GM12865 (cell line): ENCODE data around the gene PHF23.
A peak's percentile ranks its signal among the peaks of the same experiment; 100 is the strongest.

ENCODE experiments used
- DNase-seq: peaks from one replicate; pipeline ENCODE4 v3.0.0; 2010; ENCODE audit warnings: low read depth
- H3K4me3 ChIP-seq: 2 replicates; pipeline ENCODE4 v1.5.1; 2011; ENCODE audit warnings: mild to moderate bottlenecking, low read depth, low read length, control low read depth
- CTCF ChIP-seq: IDR thresholded peaks from 2 replicates; pipeline ENCODE4 v1.5.1; 2011; ENCODE audit warnings: low read length, control low read depth, low read depth, inconsistent platforms; ENCODE audit not compliant: insufficient read depth; ENCODE audit errors: missing control alignments

PHF23 gene

GRCh38 chr17:7241783-7242716, 2.8 kb upstream of the PHF23 start, which contains the start of gene GABARAP:
GABARAP (minus strand) TSS chr17:7242449; CDS start chr17:7242330, 119 bp downstream.
- H3K4me3 ChIP-seq = peak within 1 kb of the TSS; percentile 86
- DNase-seq = peak; percentile 94
- no peak for TF ChIP-seq CTCF

DNA sequence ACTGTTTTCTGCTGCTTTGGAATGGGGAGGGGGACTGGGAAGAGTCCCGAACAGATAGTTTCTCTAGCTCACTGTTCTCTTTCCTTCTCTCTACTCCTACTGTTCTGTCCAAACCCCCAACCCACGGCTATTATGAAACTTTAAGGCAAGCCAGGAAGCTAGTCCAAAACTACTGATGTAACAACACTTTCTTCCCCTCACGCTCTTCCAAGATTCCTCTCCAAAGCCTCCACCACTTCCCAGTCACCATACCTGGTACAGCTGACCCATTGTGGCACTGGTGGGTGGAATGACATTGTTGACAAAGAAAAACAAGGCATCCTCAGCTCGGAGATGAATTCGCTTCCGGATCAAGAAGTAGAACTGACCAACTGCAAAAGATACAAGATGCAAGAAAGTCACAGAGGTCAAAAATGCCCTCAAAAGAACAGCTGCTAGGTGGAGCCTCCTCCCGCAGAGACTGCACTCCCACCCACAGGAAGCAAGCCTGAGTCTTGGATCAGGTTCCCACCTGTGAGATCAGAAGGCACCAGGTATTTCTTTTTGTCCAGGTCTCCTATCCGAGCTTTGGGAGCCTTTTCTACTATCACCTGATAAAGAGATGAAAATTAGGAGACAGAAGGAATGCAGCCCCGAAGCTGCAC, 2.0 kb upstream of the PHF23 start:
- DNase-seq = no peak
- H3K4me3 ChIP-seq = peak overlapping the region; percentile 86
- no peak for TF ChIP-seq CTCF

- no peak for DNase-seq
- TF ChIP-seq CTCF = no peak
- peak overlapping the region; percentile 51 for H3K4me3 ChIP-seq
Observed at GRCh38 chr17:7240375-7240774, 1.1 kb upstream of the PHF23 start.

DNA sequence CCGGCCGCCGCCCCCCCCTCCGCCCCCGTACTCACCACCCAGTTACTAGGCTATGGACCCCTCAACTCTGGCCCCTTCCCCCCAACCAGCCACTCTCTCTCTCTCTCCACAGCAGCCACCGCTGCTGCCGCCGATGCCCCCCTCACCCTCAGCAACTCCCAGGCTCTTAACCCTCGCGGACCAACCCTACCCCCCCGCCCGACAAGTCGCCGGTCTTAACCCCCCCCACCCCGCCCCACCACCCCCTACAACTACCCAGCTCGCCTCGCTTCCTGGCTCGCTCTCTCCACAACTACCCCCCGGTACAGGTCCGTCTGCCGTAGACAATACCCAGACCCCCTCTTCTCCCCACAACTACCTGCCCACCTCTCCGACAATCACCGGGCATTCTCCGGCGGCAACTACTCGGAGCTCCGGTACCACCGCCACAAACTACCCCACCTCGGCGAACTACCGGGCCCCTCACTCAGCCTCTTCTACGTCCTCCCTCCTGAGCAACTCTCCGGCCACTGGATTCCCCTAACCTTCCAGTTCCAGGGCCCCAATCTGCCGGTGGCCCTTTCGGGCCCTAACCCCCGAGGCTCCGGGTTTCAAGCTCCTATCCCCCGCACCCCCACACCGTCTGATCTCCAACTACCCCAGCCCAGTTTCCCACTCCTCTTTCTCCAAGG, 702 bp downstream of the PHF23 start:
- TF ChIP-seq CTCF = no peak
- peak overlapping the region; percentile 70 for H3K4me3 ChIP-seq
- DNase-seq = peak; percentile 64

- TF ChIP-seq CTCF = no peak
- peak overlapping the region; percentile 70 for H3K4me3 ChIP-seq
- DNase-seq = peak; percentile 85
Observed at GRCh38 chr17:7237761-7238419, 1.4 kb downstream of the PHF23 start.

DNA sequence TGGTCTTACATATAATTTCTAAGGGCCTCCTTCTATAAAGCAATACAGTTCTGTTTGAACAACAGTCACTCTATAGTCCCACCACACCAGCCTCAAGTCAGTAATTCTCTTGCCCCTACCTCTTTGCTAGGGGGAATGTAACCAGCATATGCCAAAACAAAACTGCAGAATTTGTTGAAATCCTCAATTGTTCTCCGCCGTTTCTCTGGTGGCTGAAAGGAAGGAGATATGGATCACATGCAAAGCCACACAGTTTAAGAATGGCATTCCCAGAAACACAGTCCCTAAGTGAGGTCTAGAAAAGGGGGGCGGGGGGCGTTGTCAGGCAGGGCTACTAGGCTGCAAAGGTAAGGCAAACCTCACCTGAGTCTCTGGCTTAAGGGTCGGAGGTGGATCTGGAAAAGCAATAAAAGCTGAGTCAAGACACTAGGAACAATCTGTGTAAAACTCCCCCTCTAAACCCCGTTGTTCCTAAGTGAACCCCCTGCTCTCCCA, 1.9 kb downstream of the PHF23 start:
- TF ChIP-seq CTCF = no peak
- DNase-seq = no peak
- H3K4me3 ChIP-seq = peak overlapping the region; percentile 70
